Cardiac fibroblast (primary cell): ENCODE measurements around the gene RFK.

Experiments used
- DNase-seq, 2 donors: peaks; one replicate each; pipeline versions ENCODE4 v3.0.0 to v3.0.0-alpha.2; 2010; ENCODE audit warnings: low read depth in 2 of 2
- H3K4me3 ChIP-seq, 2 donors: replicated peaks in 1 of 2; 1 replicate in 1 of 2; 2 replicates in 1 of 2; pipeline ENCODE4 v1.5.1; 2011; ENCODE audit warnings: low read depth in 2 of 2, low read length in 2 of 2, mild to moderate bottlenecking in 2 of 2, moderate library complexity in 1 of 2
- CTCF ChIP-seq: IDR thresholded peaks from one replicate; pipeline ENCODE4 v1.5.1; 2011; ENCODE audit warnings: low read depth, mild to moderate bottlenecking, low read length, inconsistent platforms

The RFK gene

DNA sequence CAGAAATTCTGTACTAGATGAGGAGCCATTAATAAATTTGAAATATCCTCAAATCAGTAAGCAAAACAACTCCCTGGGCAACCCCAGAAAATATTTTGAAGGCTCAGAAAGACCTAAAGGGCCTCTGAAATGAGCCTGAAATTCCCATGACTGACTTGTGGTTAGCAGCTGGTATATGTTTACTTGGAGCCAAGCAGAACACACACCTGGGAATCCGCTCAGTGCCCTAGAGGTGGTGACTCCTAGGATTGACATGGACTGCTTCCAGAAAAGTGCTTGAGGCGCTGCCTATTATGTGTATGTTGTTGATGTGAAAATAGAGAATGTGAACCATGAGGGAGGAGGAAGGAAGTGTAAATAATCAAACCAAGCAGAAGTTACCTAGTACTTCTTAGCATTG, 14.7 kb downstream of the RFK start:
- no peak for TF ChIP-seq CTCF
- no peak for DNase-seq
- H3K4me3 ChIP-seq: no peak overlapping the region

DNA sequence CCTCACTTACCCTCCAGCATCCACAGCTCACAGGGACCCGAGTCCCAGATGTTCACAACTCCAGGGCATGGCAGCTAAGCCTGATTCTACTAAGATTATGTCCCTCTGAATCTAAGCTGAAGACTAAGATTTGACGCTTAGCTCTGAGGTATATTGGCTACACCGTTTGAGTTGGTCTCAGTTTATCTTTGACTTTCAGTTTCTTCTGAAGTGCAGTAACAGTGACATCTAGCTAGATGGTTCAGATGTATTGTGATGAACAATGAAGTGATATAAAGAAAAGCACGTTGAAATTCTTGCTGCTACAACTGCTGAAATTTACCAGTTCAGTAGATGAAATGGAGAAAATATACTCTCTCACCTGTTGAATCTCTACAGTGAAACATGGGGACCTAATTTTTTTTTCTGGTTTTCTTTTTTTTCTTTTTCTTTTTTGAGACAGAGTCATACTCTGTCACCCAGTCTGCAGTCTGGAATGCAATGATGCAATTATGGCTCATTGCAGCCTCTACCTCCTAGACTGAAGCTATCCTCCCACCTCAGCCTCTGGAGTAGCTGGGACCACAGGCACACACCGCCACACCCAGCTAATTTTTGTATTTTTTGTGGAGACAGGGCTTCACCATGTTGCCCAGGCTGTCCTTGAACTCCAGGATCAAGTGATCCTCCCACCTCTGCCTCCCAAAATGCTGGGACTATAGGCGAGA, 15.7 kb downstream of the RFK start:
- TF ChIP-seq CTCF: no peak
- H3K4me3 ChIP-seq: no peak overlapping the region
- peak in 1 of 2 donors; percentile 27 for DNase-seq

DNA sequence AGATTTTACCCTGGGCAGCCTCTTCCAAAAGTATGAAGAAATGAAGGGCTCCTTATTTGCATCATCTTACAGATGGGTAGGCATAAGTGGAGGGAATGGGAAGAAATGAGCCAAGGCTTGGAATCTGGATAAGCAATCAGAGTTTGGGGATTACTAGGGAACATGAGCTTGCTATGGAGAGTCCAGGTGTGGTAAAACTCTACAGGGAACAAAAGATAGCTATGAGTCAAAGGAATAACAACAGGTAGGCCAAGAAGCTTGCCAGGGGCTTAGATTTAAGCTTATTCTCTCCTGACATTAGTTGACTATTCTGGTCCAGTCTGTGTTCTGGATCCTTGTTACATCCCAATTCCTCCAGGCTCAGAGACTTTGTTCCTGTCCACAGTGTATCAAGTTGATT, 16.4 kb downstream of the RFK start:
- H3K4me3 ChIP-seq: no peak overlapping the region
- no peak for DNase-seq
- TF ChIP-seq CTCF: no peak

DNA sequence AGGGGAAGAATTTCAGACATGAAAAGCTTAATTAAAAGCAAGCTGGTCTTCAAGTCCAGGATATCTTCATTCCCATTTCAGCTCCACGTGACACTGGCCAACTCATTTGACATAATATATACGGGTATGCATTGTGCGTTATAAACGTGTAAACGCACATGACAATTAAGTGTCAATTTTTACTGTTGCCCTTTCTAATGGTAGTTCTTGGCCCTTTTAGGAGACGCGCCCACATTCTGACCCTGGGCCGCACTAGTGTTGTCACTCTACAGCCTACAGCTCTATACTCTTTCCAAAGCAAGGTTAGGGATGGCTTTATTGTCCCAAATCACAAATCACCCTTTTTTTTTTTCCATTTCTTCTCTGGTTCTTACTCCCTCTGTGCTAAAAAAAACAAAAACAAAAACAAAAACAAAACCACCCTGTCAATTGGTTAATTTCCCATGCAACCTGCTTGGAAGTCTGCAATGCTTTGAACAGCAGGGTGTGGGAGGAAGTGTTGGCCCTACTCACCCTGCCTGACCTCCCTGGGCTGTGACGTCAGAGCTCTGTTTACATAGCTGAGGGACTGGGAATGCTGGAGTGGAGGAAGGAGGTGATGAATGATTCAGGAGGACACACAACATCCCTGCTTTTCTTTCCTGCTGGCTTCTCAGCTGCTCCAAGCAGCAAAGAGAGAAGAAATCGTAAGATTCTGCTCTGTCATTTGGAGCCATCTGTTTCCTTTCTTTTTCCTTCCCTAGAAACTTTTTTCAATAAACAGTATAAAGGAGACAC, 19.3 kb downstream of the RFK start:
- H3K4me3 ChIP-seq: no peak overlapping the region
- no peak for TF ChIP-seq CTCF
- DNase-seq: peak; percentile 88 to 91

DNA sequence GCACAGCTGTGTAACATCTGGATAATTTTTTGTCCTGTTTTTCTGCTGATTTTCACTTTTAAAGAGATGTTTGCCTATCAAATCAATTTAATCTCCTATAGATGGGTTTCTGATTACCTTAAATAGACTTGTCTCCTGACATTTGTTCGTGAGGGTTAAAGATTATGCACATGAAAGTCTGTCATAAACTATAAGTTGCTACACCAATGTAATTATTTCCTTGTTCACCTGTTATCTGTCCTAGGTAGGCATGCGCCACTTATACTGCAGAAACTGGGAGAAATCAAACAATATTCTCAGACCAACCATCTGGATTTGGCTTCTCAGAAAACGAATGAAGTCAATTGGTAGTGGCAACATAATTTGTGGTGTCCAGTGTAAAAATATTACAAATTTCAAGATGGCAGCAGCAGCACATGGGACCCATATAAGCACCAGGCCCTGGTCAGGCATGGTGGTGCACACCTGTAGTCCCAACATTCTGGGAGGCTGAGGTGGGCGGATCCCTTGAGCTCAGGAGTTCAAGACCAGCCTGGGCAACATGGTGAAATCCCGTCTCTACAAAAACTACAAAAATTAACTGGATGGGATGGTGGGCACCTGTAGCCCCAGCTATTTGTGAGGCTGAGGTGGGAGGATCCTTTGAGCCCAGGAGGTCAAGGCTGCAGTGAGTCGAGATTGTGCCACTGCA, 20.3 kb downstream of the RFK start:
- TF ChIP-seq CTCF: no peak
- DNase-seq: no peak
- no peak overlapping the region for H3K4me3 ChIP-seq

GRCh38 chr9:76373173-76373783, 20.9 kb downstream of the RFK start:
- H3K4me3 ChIP-seq: no peak overlapping the region
- no peak for TF ChIP-seq CTCF
- DNase-seq: peak; percentile 56 to 83
